DND-41 (cell line): ENCODE measurements around the gene GTF3C5.
"Not testable (repeated sequence)": the region's sequence is repeated elsewhere in the genome, so short reads cannot be mapped to it uniquely, and the experiment has no call there.

Source experiments
- ATAC-seq: fragments of 200-7000 bp; cut with Tn5 transposase; 3 replicates; pipeline ENCODE4 v1.9.1; 2021; ENCODE audit warnings: low read depth; ENCODE audit not compliant: insufficient read depth
- DNase-seq: peaks from one replicate; pipeline ENCODE4 v3.0.0-alpha.2; 2020
- H2AFZ ChIP-seq: 2 replicates; pipeline ENCODE4 v1.6.0; 2012; ENCODE audit warnings: low read depth, low read length
- H3K27ac ChIP-seq: 2 replicates; pipeline ENCODE4 v1.5.1; 2012; ENCODE audit warnings: low read length, inconsistent platforms
- H3K27me3 ChIP-seq: fragments of 200-600 bp; sonication (generic); 2 replicates; pipeline ENCODE4 v1.6.0; 2012; ENCODE audit warnings: low read length, mild to moderate bottlenecking, inconsistent platforms; ENCODE audit not compliant: insufficient read depth, poor library complexity
- H3K36me3 ChIP-seq: 2 replicates; pipeline ENCODE4 v1.5.1; 2012; ENCODE audit warnings: low read length, inconsistent platforms; ENCODE audit not compliant: insufficient read depth
- H3K4me1 ChIP-seq: 2 replicates; pipeline ENCODE4 v1.5.1; 2012; ENCODE audit warnings: mild to moderate bottlenecking, low read length; ENCODE audit not compliant: insufficient read depth
- H3K4me2 ChIP-seq: 2 replicates; pipeline ENCODE4 v1.6.0; 2012; ENCODE audit warnings: mild to moderate bottlenecking, moderate library complexity, low read length, inconsistent platforms; ENCODE audit not compliant: insufficient read depth
- H3K4me3 ChIP-seq, 2 experiments: fragments of 200-600 bp in 1 of 2; shearing (Covaris generic) in 1 of 2; 2 replicates each; pipeline ENCODE4 v1.5.1; 2012 to 2016; ENCODE audit warnings: inconsistent platforms in 2 of 2, low read length in 2 of 2, mild to moderate bottlenecking in 2 of 2, low read depth in 1 of 2, moderate library complexity in 1 of 2
- H3K79me2 ChIP-seq: 2 replicates; pipeline ENCODE4 v1.6.0; 2012; ENCODE audit warnings: low read length, inconsistent platforms; ENCODE audit not compliant: insufficient read depth
- H3K9ac ChIP-seq: 2 replicates; pipeline ENCODE4 v1.6.0; 2012; ENCODE audit warnings: low read depth, mild to moderate bottlenecking, inconsistent platforms, low read length, moderate library complexity
- H3K9me3 ChIP-seq: 2 replicates; pipeline ENCODE4 v1.5.1; 2012; ENCODE audit warnings: low read length, moderate library complexity, mild to moderate bottlenecking, inconsistent platforms; ENCODE audit not compliant: insufficient read depth, severe bottlenecking
- H4K20me1 ChIP-seq: 2 replicates; pipeline ENCODE4 v1.6.0; 2012; ENCODE audit warnings: low read length; ENCODE audit not compliant: insufficient read depth
- EZH2 ChIP-seq: IDR thresholded peaks from 3 replicates; pipeline ENCODE4 v1.6.1; 2012; ENCODE audit warnings: borderline replicate concordance, low read depth, mild to moderate bottlenecking, moderate library complexity, low read length, inconsistent platforms; ENCODE audit not compliant: severe bottlenecking
- TF ChIP-seq, protein P1 (sequence below): IDR thresholded peaks from 2 replicates; pipeline ENCODE4 v1.5.1; 2012; ENCODE audit warnings: borderline replicate concordance, low read length, moderate library complexity, mild to moderate bottlenecking; ENCODE audit not compliant: poor library complexity, severe bottlenecking; ENCODE audit errors: extremely low read depth

GTF3C5 gene

DNA sequence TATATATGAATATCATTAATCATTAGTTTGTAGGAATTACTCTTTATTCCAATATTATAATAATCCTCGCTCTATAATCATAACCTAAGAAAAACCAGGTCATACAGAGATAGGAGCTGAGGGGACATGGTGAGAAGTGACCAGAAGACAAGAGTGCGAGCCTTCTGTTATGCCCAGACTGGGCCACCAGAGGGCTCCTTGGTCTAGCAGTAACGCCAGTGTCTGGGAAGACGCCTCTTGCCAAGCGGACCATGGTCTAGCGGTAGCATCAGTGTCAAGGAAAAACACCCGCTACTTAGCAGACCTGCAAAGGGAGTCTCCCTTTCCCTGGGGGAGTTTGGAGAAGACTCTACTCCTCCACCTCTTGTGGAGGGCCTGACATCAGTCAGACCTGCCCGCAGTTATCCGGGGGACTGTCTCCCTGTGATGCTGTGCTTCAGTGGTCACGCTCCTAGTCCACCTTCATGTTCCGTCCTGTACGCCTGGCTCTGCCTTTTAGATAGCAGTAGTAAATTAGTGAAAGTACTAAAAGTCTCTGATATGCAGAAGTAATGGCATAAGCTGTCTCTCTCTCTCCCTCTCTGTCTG, 10.2 kb downstream of the GTF3C5 start:
- Histone ChIP-seq H3K36me3 (peaks cover 53% of the 10 kb centered on the region), H3K79me2 (peaks cover 58% of the 10 kb centered on the region)
- DNase-seq: peak; percentile 41

GRCh38 chr9:133041958-133042357, 11.2 kb downstream of the GTF3C5 start:
- H4K20me1 ChIP-seq: peaks cover 49% of the 10 kb centered on the region; the same call in 1 of the 2 replicates
- H3K27ac ChIP-seq: no peak overlapping the region
- H3K4me1 ChIP-seq: no peaks in the 10 kb centered on the region
- H3K79me2 ChIP-seq: peaks cover 48% of the 10 kb centered on the region
- H3K36me3 ChIP-seq: peaks cover 63% of the 10 kb centered on the region
- TF ChIP-seq, protein P1, sequence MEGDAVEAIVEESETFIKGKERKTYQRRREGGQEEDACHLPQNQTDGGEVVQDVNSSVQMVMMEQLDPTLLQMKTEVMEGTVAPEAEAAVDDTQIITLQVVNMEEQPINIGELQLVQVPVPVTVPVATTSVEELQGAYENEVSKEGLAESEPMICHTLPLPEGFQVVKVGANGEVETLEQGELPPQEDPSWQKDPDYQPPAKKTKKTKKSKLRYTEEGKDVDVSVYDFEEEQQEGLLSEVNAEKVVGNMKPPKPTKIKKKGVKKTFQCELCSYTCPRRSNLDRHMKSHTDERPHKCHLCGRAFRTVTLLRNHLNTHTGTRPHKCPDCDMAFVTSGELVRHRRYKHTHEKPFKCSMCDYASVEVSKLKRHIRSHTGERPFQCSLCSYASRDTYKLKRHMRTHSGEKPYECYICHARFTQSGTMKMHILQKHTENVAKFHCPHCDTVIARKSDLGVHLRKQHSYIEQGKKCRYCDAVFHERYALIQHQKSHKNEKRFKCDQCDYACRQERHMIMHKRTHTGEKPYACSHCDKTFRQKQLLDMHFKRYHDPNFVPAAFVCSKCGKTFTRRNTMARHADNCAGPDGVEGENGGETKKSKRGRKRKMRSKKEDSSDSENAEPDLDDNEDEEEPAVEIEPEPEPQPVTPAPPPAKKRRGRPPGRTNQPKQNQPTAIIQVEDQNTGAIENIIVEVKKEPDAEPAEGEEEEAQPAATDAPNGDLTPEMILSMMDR: no peak
- H3K27me3 ChIP-seq: no peaks in the 10 kb centered on the region
- H3K9ac ChIP-seq: no peak overlapping the region
- H3K4me2 ChIP-seq: no peak overlapping the region
- no peaks in the 10 kb centered on the region for H3K9me3 ChIP-seq
- DNase-seq (no peak), ATAC-seq (no peak)
- H2AFZ ChIP-seq: no peak overlapping the region
- H3K4me3 ChIP-seq: no peak overlapping the region

More for the DNA sequence above, 10.2 kb downstream of the GTF3C5 start:
- H2AFZ ChIP-seq, H3K9ac ChIP-seq, ATAC-seq, H3K27ac ChIP-seq, H3K4me1 ChIP-seq, H3K4me2 ChIP-seq, H3K9me3 ChIP-seq, H3K4me3 ChIP-seq, H3K27me3 ChIP-seq: not testable (repeated sequence)
- H4K20me1 ChIP-seq: peaks cover 59% of the 10 kb centered on the region
- TF ChIP-seq, protein P1: peak; percentile 56

GRCh38 chr9:133042676-133043075, 11.9 kb downstream of the GTF3C5 start:
- Histone ChIP-seq H3K9me3 (no peaks in the 10 kb centered on the region), H3K4me2 (no peak overlapping the region), H3K36me3 (peaks cover 67% of the 10 kb centered on the region), H3K9ac (no peak overlapping the region), H3K27ac (no peak overlapping the region), H3K4me3 (no peak overlapping the region), H3K4me1 (no peaks in the 10 kb centered on the region), H3K79me2 (peaks cover 41% of the 10 kb centered on the region), H2AFZ (no peak overlapping the region), H4K20me1 (peaks cover 42% of the 10 kb centered on the region; the same call in 1 of the 2 replicates), H3K27me3 (no peaks in the 10 kb centered on the region)
- TF ChIP-seq, protein P1: no peak
- no peak for TF ChIP-seq EZH2
- no peak for ATAC-seq
- DNase-seq: no peak
